Activated naive CD4-positive, alpha-beta T cell (primary cell): ENCODE results near the gene ARRDC1.
A peak's percentile ranks its signal among the peaks of the same experiment; 100 is the strongest.
"Not testable (repeated sequence)": the region's sequence is repeated elsewhere in the genome, so short reads cannot be mapped to it uniquely, and the experiment has no call there.

ENCODE experiments used
- DNase-seq, 4 experiments: peaks; one replicate each; lab custom pipeline; 2025; lab: John Stamatoyannopoulos, UW

ARRDC1 gene

DNA sequence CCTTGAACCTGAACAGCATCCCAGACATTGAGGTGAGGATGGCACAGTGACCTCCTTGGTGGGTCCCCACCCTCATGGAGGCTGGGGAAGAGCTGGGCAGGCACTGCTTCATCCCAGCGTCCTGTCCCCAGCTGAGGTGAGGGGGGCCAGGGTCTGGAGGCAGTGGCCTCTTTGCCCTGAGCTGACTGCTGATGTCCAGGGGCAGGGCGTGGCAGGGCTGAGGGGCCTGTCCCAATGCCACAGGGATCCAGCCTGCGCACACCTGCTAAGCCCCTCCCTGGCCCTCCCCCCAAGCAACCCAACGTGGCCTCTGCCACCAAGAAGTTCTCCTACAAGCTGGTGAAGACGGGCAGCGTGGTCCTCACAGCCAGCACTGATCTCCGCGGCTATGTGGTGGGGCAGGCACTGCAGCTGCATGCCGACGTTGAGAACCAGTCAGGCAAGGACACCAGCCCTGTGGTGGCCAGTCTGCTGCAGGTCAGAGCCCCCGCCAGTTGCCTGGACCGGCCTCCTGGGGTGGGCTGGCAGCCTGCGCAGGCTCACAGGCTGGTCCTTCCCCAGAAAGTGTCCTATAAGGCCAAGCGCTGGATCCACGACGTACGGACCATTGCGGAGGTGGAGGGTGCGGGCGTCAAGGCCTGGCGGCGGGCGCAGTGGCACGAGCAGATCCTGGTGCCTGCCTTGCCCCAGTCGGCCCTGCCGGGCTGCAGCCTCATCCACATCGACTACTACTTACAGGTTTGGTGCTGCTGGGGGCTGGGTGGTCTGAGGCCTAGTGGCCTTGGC, 8.4 kb downstream of the ARRDC1 start:
- no peak for DNase-seq

DNA sequence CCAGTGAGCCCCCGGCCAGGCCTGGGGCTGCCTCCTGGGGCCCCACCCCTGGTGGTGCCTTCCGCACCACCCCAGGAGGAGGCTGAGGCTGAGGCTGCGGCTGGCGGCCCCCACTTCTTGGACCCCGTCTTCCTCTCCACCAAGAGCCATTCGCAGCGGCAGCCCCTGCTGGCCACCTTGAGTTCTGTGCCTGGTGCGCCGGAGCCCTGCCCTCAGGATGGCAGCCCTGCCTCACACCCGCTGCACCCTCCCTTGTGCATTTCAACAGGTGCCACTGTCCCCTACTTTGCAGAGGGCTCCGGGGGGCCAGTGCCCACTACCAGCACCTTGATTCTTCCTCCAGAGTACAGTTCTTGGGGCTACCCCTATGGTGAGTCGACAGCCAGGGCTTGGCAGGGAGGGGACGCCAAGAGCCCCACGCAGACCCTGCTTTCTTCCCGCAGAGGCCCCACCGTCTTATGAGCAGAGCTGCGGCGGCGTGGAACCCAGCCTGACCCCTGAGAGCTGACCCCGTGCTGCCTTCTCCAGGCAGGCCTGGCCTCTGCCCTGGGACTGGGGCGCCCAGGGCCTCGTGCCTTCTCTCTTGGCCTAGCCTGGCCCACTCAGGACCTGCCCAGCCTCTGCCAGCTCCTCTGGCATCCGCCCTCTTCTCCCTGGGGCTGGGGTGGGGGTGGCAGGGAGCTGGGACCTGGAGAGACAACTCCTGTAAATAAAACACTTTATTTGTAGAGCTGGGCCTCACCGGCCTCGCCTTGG, 9.3 kb downstream of the ARRDC1 start:
- DNase-seq: no peak

DNA sequence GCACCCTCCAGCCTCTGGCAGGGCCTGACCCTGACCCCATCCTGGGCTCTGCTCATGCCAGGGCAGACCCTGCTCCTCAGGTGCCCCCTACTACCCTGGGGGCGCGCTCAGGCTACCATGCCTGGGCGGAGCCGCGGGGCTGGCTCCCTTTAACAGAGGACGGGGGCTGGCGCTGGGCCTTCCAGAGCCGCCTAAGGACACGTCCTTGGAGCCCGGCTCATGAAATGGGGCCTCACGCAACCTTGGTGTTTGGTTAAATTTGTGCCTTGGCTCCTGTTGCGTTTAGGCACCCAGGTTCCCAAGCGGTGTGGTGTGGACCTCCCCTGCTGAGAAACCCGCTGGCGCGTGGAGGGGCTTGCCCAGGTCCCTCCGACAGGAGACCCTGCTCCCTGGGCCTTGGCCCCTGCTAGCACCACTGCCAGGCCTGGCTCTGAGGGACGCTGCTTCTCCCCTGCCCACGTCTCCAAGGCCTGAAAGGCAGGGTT, 9.9 kb downstream of the ARRDC1 start:
- no peak for DNase-seq

DNA sequence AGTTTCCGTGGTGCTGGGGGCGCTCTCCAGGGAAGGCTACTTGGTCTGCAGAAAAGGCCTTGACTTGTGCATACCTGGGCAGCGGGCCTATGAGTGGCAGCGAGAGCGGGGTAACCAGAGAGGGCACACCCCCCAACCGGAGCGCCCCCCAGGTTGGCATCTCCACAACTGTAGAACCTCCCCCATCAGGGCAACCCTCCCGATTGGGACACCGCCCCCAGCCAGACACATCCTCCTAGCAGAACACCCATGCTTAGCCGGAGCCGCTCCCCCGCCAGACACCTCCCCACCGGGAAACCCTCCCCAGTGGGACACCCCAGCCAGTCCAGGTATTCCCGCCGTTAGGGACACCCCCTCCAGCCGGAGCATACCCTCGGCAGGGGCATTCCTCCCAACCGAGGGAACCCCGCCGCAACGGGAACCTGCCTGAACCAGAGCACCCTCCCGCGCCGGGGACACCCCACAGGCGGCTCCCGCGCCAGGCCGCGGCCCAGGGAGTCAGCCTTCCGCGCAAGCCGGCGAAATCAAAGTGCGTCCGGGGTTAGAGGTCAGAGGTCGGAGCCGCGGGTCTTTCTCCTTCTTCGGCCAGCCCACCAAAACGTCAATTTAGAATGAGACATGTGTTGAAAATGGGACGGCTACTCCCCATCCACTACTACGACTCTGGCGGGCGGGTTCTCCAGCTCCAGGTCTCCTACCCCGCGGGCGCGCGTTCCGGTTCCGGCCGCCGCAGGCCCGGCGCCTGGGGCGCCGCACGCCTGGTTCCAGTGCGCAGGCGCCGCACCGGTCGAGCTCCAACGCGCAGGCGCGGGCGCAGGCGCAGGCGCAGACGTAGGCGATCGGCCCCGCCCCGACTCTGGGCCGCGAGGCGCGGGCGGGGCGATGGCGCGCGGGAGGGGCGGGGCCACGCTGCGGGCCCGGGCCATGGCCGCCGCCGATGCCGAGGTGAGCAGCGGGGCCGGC, 12.9 kb downstream of the ARRDC1 start, which contains the start of gene EHMT1:
TSS of gene EHMT1 (plus strand) at position 901 of the 963 bp plus-strand sequence. CDS start at position 925, 24 bp downstream.
- DNase-seq: peak; percentile 72 to 90 (median 87)

DNA sequence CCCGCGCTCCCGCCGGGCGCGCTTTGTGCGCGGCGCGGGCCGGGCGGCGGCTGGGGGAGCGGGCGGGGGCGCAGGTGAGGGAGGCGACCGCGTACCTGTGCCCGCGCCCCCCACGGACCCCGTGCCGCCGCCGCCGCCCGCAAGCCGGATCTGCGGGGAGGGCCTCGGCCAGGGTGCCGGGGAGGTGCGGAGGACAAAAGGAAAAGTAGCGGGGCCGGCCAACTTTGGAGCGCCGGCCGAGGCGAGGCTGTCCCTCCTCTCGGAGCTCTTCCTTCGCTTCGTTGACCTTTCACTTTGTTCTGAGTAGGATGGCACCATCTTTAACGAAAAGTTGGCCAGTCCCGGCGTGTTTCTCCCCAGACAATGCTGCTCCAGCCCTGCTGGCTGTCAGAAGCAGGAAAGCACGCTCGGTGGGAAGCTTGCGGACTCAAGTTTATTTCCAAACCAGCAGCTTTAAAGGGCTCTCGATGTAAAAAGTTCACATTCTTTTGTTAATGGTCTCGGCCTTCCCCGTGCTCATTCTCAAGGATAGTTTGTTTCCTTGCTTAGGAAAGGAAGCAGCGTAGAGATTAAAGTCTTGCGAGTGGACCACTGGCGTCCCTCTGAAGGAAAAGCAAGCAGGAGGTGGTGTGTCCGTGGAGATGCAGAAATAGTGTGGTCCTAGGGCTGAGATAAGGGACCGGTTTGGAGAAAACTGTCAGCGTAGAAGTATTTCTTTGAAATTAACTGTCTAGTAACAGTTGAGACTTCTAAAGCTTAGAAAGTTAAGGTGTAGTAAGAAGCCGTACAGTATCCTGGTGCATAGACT, 14.0 kb downstream of the ARRDC1 start:
- no peak for DNase-seq

DNA sequence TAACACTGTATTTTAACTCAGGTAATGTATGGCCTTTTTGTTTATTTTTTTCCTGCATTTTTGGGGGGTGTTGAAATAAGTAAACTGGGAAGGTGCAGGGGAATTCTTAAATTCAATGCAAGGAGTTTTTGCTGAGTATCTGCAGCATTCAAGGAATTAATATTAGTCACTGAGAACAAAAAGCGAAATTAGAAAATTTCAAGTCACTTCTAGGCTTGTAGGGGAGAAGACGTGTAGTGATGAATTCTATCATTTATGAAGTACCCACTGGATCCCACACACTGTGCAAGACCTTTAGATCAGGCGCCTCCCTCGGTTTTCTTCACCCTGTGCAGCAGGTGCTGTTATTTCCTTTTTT, 14.5 kb downstream of the ARRDC1 start:
- DNase-seq: no peak

DNA sequence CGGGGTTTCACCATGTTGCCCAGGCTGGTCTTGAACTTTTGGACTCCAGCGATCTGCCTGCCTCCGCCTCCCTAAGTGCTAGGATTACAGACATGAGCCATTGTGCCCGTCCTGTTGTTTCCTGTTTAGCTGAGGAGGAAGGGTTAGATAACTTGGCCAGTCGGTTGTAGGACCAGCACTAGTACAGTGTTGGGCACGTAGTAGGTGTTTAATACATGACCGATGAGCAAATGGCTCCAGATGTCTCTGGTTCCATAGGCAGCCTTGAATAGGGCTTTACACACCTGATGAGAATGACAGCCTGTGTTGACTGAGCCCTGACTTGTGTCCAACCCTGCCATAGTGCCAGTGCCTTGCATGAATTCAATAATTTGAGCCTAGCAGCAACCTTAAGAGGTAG, 15.1 kb downstream of the ARRDC1 start:
- DNase-seq: no peak

DNA sequence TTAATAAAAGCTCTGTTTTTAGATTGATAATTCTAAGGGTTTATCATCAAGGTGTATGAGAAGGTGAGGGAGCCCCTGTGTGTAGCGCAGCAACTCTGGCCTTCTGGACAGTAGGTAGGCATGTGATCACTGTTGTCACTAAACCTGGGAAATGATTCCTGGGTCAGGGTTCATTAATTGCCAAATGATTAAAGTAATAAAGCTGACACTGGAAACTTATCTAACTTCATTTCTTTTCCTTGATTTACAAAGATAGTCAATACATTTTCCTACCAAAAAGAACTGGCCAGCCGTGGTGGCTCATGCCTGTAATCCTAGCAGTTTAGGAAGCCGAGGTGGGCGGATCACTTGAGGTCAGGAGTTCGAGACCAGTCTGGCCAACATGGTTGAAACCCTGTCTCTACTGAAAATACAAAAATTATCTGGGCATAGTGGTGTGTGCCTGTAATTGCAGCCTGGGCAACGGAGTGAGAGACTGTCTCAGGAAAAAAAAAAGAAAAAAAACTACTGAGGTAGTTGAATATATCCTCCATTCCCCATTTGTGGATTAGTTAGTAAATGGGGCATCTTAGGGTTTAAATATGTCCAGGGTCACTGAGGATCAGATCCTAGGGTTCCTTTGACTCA, 15.8 kb downstream of the ARRDC1 start:
- no peak for DNase-seq

DNA sequence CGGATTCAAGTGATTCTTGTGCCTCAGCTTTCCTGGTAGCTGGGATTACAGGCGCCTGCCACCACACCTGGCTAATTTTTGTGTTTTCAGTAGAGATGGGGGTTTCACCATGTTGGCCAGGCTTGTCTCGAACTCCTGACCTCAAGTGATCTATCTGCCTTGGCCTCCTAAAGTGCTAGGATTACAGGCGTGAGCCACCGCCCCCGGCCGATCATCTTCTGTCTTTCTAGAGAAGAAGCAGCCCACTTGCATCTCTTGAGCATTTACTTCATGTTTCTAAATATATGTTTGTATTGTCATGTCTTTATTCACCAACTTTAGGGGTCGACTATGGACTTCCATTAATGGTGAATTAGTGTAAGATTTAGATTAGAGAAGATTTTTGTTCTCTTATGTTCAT, 16.7 kb downstream of the ARRDC1 start:
- not testable (repeated sequence) for DNase-seq

DNA sequence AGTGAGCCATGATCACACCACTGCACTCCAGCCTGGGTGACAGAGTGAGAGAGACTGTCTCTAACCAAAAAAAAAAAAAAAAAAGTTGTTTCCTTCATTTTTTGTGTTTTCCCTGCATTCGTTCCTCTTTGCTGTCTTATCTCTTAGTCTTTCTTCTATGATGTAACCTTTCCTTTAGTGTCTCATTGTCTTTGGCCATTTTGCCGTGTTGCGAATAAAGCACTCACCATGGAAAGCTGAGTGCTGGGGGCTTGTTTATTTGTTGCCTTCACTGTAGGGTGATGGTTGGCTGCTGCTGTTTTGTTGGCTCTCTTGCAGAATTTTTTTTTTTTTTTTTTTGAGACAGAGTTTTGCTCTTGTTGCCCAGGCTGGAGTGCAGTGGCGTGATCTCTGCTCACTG, 21.0 kb downstream of the ARRDC1 start:
- DNase-seq: no peak

DNA sequence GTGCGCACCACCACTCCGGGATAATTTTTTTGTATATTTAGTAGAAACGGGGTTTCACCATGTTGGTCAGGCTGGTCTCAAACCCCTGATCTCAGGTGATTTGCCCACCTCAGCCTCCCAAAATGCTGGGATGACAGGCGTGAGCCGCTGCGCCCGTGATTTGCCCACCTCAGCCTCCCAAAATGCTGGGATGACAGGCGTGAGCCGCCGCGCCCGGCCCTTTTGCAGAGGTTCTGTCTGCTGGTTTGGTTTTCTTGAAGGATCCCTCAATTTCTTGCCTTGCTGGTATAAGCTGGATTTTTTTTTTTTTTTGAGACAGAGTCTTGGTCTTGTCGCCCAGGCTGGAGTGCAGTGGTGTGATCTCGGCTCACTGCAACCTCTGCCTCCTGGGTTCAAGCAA, 21.9 kb downstream of the ARRDC1 start:
- DNase-seq: not testable (repeated sequence)

DNA sequence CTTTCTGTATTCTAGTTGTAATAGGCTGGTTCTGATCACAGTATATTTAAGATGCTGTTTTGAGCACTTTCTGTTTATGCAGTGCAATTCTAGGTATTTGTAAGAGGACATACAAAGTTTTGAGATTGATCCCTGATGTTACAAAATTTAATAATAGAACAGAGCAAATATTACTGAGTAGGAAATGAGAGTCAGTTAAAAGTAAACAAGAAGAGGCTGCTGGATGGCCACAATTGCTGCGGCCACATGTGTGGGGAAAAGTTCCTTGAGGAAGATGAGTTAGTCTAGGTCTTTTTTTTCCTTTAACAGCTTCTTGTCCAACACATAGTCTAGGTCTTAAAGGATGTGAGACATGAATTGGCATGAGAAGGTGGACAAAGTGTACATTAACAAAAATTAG, 24.6 kb downstream of the ARRDC1 start:
- DNase-seq: no peak

DNA sequence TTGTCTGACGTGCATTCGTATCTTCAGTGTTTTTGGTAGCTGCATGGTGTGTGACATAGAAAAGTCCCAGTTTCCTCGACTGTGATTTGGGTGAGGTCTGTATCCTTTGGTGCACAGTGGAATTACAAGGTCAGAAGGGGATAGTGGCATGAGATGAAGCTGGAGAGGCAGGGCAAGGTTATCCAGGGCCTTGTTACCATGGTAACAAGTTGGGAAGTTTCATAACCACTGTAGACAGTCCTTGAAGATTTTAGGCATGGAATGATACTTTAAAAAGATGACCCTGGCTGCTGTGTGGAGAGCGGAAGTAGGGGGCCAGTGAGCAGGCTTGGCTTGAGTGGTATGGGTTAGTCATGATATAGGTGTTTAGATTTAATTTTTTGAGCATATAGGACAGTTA, 25.2 kb downstream of the ARRDC1 start:
- DNase-seq: no peak

DNA sequence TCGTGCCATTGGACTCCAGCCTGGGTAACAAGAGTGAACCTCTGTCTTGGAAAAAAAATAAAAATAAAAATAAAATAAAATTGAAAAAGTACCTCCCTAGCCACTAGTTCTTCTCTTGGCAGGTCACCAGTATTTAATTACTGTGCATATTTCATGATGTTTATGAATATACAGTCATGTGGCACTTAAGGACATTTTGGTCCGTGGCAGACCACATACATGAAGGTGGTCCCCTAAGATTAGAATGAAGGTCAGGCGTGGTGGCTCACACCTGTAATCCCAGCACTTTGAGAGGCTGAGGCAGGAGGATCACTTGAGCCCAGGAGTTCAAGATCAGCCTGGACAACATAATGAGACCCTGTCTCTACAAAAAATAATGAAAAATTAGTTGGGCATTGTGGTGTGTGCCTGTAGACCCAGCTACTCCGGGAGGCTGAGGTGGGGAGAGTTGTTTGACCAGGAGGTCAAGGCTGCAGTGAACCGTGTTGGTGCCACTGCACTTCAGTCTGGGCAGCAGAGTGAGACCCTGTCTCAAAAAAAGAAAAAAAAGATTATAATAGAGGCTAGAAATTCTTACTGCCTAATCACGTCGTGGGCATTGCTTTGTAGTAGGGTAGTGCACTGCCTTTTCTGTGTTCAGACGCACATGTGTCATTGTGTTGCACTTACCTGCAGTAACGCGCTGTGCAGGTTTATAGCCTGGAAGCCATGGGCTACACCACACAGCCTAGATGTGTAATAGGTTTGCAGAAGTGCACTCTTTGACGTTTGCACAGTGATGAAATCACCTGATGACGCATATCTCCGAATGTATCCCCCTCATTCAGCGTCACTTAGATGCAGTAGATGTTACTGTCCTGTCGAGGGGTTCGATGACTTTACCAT, 26.1 kb downstream of the ARRDC1 start:
- DNase-seq: no peak

DNA sequence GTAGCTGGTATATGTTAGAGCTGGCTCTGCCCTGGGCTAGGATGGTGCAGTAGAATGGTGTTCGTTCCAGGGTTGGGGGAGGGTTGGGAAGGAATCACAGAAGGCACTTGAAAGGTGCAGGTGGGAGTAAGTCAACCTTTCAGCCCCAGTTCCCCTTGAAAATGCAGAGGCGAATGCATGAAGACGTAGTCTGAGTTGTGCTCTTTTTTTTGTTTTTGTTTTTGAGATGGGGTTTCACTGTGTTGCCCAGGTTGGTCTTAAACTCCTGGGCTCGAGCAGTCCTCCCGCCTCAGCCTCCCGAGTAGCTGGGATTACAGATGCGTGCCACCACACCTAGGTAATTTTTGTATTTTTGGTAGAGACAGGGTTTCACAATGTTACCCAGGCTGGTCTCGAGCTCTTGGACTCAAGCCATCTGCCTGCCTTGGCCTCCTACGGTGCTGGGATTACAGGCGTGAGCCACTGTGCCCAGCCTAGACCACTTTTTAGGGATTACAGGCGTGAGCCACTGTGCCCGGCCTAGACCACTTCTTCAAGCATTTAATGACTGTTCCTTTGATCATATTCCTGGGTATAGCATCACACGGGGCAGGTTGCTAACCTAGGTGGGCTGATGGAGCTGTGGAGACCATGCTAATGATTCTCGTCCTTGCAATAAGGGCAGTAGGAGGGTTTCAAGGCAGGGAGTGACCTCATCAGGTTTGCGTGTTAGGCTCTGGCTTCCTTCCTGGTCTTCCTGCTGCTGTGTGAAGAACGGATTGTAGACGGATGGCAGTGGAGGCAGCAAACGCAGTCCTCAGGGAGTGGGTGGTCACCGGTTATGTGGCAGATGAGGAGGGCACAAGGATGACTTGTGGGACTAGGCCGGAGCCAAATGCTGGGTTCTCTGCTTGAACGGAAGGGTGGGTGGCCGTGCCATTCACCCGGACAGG, 27.0 kb downstream of the ARRDC1 start:
- DNase-seq: no peak

DNA sequence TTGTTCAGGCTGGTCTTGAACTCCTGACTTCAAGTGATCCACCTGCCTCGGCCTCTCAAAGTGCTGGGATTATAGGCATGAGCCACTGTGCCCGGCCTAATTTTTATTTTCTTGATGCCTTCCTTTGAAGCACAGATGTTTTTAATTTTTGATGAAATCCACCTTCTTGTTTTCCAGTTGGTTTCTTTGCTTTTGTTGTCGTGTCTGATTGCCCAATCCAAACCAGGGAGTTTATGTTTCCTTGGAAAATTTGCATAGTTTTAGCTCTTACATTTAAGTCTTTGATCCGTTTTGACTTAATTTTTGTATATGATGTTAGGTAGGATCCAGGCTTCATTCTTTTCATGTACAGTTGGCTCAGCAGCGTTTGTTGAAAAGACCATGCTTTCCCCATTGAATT, 28.5 kb downstream of the ARRDC1 start:
- DNase-seq: no peak

DNA sequence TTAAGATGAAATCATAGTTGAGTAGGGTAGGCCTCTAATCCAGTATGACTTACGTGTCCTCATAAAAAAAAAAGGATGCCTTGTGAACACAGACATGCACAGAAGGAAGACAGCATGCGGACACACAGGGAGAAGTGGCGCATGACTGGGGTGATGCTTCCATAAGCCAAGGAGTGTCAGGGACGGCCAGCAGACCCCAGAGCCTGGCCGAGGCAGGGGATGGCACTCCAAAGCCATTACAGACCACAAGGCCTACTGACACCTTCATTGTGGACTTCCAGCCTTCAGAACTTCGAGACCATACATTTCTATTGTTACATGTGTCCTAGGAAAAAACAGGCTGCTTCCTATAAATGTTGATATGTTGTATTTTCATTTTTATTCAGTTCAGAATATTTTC, 33.2 kb downstream of the ARRDC1 start:
- no peak for DNase-seq

DNA sequence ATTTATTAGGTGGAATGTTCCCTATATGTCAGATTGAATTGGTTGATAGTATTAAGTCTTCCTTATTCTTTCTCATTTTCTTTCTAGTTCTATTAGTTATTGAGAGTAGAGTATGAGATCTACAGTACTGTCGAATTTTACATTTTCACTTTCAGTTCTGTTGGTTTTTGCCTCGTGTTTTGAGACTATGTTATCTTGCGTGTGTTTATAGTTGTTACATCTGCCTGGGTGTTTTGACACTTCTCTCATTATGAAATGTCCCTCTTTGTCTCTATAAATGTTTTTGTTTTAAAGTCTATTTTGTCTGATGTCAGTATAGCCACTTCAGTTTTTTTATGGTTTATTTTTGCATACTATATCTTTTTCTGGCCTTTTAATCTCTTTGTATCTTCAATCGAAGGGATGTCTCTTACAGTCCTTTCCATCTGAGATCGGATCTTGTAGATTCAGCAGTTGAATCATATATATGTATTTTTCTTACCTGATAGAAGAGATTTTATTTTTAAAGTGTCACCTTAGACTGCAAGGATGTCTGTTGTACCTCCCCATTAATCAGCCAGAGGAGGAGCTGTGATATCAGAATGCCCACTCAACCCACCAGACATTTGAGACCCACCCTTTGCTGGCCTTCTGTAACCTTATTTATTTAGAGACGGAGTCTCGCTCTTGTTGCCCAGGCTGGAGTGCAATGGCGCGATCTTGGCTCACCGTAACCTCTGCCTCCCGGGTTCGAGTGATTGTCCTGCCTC, 34.0 kb downstream of the ARRDC1 start:
- DNase-seq: no peak
